Thyroid gland (tissue), 4 donors: ENCODE data around the gene POLR2I.
"Not testable (repeated sequence)": the region's sequence is repeated elsewhere in the genome, so short reads cannot be mapped to it uniquely, and the experiment has no call there.

Experiments
- POLR2A ChIP-seq, 2 donors: fragments of 450-650 bp; IDR thresholded peaks; one replicate each; pipeline ENCODE4 v1.6.1; 2017; ENCODE audit warnings: antibody characterized with exemption in 2 of 2, mild to moderate bottlenecking in 2 of 2, moderate library complexity in 1 of 2
- TF ChIP-seq, protein P1 (sequence below), 6 experiments: fragments of 200-600 bp in 3 of 6; fragments of 450-650 bp in 3 of 6; sonication (generic) in 3 of 6; IDR thresholded peaks; one replicate each; pipeline ENCODE4 v1.5.1; 2016 to 2019; ENCODE audit warnings: antibody characterized with exemption in 6 of 6, mild to moderate bottlenecking in 2 of 6, inconsistent platforms in 1 of 6, moderate library complexity in 1 of 6

DNA sequence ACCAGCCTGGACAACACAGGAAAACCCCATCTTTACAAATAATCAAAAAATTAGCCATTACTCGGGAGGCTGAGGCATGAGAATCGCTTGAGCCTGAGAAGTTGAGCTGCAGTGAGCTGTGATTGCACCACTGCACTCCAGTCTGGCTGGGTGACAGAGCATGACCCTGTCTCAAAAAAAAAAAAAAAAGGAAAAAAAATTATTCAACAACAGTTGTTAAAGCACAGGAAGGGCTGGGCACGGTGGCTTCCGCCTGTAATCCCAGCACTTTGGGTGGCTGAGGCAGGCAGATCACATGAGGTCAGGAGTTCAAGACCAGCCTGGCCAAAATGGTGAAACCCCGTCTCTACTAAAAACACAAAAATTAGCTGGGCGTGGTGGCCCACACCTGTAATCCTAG is 16.5 kb upstream of the POLR2I start:
- TF ChIP-seq, protein P1, sequence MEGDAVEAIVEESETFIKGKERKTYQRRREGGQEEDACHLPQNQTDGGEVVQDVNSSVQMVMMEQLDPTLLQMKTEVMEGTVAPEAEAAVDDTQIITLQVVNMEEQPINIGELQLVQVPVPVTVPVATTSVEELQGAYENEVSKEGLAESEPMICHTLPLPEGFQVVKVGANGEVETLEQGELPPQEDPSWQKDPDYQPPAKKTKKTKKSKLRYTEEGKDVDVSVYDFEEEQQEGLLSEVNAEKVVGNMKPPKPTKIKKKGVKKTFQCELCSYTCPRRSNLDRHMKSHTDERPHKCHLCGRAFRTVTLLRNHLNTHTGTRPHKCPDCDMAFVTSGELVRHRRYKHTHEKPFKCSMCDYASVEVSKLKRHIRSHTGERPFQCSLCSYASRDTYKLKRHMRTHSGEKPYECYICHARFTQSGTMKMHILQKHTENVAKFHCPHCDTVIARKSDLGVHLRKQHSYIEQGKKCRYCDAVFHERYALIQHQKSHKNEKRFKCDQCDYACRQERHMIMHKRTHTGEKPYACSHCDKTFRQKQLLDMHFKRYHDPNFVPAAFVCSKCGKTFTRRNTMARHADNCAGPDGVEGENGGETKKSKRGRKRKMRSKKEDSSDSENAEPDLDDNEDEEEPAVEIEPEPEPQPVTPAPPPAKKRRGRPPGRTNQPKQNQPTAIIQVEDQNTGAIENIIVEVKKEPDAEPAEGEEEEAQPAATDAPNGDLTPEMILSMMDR (IDR thresholded peaks at IDR 0.05) = not testable (repeated sequence)
- not testable (repeated sequence) for TF ChIP-seq POLR2A (IDR thresholded peaks at IDR 0.05)
